ENCODE results near the gene UGGT2.
"Not testable (repeated sequence)": the region's sequence is repeated elsewhere in the genome, so short reads cannot be mapped to it uniquely, and the experiment has no call there.

UGGT2 gene

GRCh38 chr13:95781940-95782339 lies 271.3 kb downstream of the UGGT2 start:
- DNase-seq (ENCODE audit: low spot score): not testable (repeated sequence)

GRCh38 chr13:95781016-95781415 lies 272.2 kb downstream of the UGGT2 start:
- Mint-ChIP-seq H3K9me3 (no peaks in the 10 kb centered on the region), H3K27me3 (ENCODE audit: low read depth) (no peaks in the 10 kb centered on the region), H3K27ac (no peak overlapping the region), H3K36me3 (ENCODE audit: low read depth) (peaks cover 17% of the 10 kb centered on the region), H3K4me3 (no peak overlapping the region), H3K4me1 (ENCODE audit: low read depth) (no peaks in the 10 kb centered on the region)
- no peak for DNase-seq (ENCODE audit: low spot score)

More at GRCh38 chr13:95781940-95782339, 271.3 kb downstream of the UGGT2 start:
- not testable (repeated sequence) for H3K27me3 Mint-ChIP-seq (ENCODE audit: low read depth); H3K27ac Mint-ChIP-seq; H3K9me3 Mint-ChIP-seq; H3K4me1 Mint-ChIP-seq (ENCODE audit: low read depth); H3K4me3 Mint-ChIP-seq
- H3K36me3 Mint-ChIP-seq (ENCODE audit: low read depth): peaks cover 18% of the 10 kb centered on the region

DNA sequence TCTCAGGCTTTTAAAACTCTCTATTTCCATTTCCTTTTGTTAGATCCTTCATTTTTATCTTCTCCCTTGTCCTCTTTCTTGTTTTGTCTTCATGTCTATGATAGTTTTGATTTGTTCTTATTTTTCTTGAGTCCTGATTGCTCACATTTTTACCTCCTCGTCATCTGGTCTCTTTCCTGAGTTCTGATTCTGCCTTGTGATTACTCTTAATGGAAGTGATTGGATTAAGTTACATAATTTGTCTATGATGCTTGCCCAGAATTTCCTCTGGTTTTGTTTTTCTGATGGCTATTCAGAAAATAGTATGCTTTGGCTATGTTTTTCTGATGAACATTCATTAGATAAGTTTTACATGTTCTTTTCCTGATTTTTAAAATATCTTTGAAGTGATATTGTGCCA lies 273.7 kb downstream of the UGGT2 start:
- Mint-ChIP-seq H3K9me3 (no peaks in the 10 kb centered on the region), H3K27ac (no peak overlapping the region), H3K36me3 (ENCODE audit: low read depth) (peaks cover 21% of the 10 kb centered on the region), H3K27me3 (ENCODE audit: low read depth) (no peaks in the 10 kb centered on the region), H3K4me1 (ENCODE audit: low read depth) (peaks cover 3% of the 10 kb centered on the region), H3K4me3 (no peak overlapping the region)
- no peak for DNase-seq (ENCODE audit: low spot score)

- Mint-ChIP-seq H3K9me3 (no peaks in the 10 kb centered on the region), H3K27me3 (ENCODE audit: low read depth) (no peaks in the 10 kb centered on the region), H3K4me1 (ENCODE audit: low read depth) (peaks cover 9% of the 10 kb centered on the region), H3K4me3 (no peak overlapping the region), H3K36me3 (ENCODE audit: low read depth) (peaks cover 25% of the 10 kb centered on the region), H3K27ac (no peak overlapping the region)
- DNase-seq (ENCODE audit: low spot score): no peak
Measured at GRCh38 chr13:95771905-95772304, 281.3 kb downstream of the UGGT2 start.

- Mint-ChIP-seq H3K4me3 (no peak overlapping the region), H3K27me3 (ENCODE audit: low read depth) (no peaks in the 10 kb centered on the region), H3K4me1 (ENCODE audit: low read depth) (no peaks in the 10 kb centered on the region), H3K27ac (no peak overlapping the region), H3K9me3 (no peaks in the 10 kb centered on the region), H3K36me3 (ENCODE audit: low read depth) (peaks cover 23% of the 10 kb centered on the region)
- DNase-seq (ENCODE audit: low spot score): no peak
Measured at GRCh38 chr13:95763601-95764000, 289.6 kb downstream of the UGGT2 start.

DNA sequence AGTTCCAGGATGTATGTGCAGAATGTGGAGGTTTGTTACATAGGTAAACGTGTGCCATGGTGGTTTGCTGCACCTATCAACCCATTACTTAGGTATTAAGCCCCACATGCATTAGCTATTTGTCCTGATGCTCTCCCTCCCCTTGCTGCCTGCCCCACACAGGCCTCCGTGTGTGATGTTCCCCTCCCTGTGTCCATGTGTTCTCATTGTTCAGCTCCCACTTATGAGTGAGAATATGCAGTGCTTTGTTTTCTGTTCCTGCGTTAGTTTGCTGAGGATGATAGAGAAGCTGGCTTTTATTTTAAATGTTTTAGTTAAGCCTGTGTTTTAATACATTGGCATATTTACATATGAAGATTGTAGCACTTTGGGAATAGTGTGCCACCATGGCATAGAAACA lies 290.6 kb downstream of the UGGT2 start:
- H3K36me3 Mint-ChIP-seq (ENCODE audit: low read depth): peaks cover 25% of the 10 kb centered on the region
- not testable (repeated sequence) for H3K4me3 Mint-ChIP-seq; DNase-seq (ENCODE audit: low spot score); H3K27ac Mint-ChIP-seq; H3K9me3 Mint-ChIP-seq; H3K4me1 Mint-ChIP-seq (ENCODE audit: low read depth); H3K27me3 Mint-ChIP-seq (ENCODE audit: low read depth)

GRCh38 chr13:95756072-95756471 lies 297.1 kb downstream of the UGGT2 start:
- H3K27me3 Mint-ChIP-seq (ENCODE audit: low read depth): no peaks in the 10 kb centered on the region
- no peak overlapping the region for H3K27ac Mint-ChIP-seq
- peaks cover 14% of the 10 kb centered on the region for H3K36me3 Mint-ChIP-seq (ENCODE audit: low read depth)
- no peak for DNase-seq (ENCODE audit: low spot score)
- peaks cover 4% of the 10 kb centered on the region for H3K4me1 Mint-ChIP-seq (ENCODE audit: low read depth)
- no peak overlapping the region for H3K4me3 Mint-ChIP-seq
- H3K9me3 Mint-ChIP-seq: peaks cover 6% of the 10 kb centered on the region

- Mint-ChIP-seq H3K36me3 (ENCODE audit: low read depth) (peaks cover 10% of the 10 kb centered on the region), H3K27me3 (ENCODE audit: low read depth) (no peaks in the 10 kb centered on the region), H3K9me3 (peaks cover 6% of the 10 kb centered on the region), H3K4me1 (ENCODE audit: low read depth) (peaks cover 4% of the 10 kb centered on the region), H3K27ac (no peak overlapping the region), H3K4me3 (no peak overlapping the region)
- DNase-seq (ENCODE audit: low spot score): no peak
Measured at GRCh38 chr13:95754069-95754468, 299.1 kb downstream of the UGGT2 start.

GRCh38 chr13:95752677-95753076 lies 300.5 kb downstream of the UGGT2 start:
- Mint-ChIP-seq H3K27ac (no peak overlapping the region), H3K36me3 (ENCODE audit: low read depth) (peaks cover 8% of the 10 kb centered on the region), H3K9me3 (peaks cover 6% of the 10 kb centered on the region), H3K27me3 (ENCODE audit: low read depth) (no peaks in the 10 kb centered on the region), H3K4me1 (ENCODE audit: low read depth) (peaks cover 4% of the 10 kb centered on the region), H3K4me3 (no peak overlapping the region)
- no peak for DNase-seq (ENCODE audit: low spot score)
